Neural cell (in vitro differentiated cells): ENCODE measurements around the gene CCR6. TPM values are rescaled to one million over a fixed set of nuclear protein-coding genes. Genes with fewer than 3 reads are reported as not detected.

Experiments
- H2AFZ ChIP-seq: fragments of 200-600, 300-800 bp; sonication (generic), shearing (Covaris generic); 2 replicates; pipeline ENCODE4 v1.6.0; 2014; ENCODE audit warnings: low read depth, mild to moderate bottlenecking, antibody characterized with exemption, low read length, moderate library complexity
- H3F3A ChIP-seq: fragments of 200-600 bp; shearing (Covaris generic); 2 replicates; pipeline ENCODE4 v1.6.1; 2016; ENCODE audit warnings: mild to moderate bottlenecking, moderate library complexity, mixed read lengths, antibody characterized with exemption, low read length; ENCODE audit not compliant: insufficient read depth, poor library complexity, severe bottlenecking
- H3K27ac ChIP-seq: fragments of 200-600, 300-800 bp; sonication (generic), shearing (Covaris generic); 2 replicates; pipeline ENCODE4 v1.5.1; 2014; ENCODE audit warnings: mild to moderate bottlenecking, low read length, moderate library complexity
- H3K27me3 ChIP-seq: fragments of 300-800, 200-600 bp; sonication (generic), shearing (Covaris generic); 2 replicates; pipeline ENCODE4 v1.6.0; 2014; ENCODE audit warnings: mild to moderate bottlenecking, low read depth, low read length, moderate library complexity; ENCODE audit not compliant: insufficient read depth
- H3K36me3 ChIP-seq: fragments of 300-800, 200-600 bp; sonication (generic), shearing (Covaris generic); 2 replicates; pipeline ENCODE4 v1.5.1; 2014; ENCODE audit warnings: mild to moderate bottlenecking, antibody characterized with exemption, low read length, moderate library complexity; ENCODE audit not compliant: insufficient read depth
- H3K4me2 ChIP-seq: fragments of 300-800, 200-600 bp; sonication (generic), shearing (Covaris generic); 2 replicates; pipeline ENCODE4 v1.6.0; 2014; ENCODE audit warnings: mild to moderate bottlenecking, low read length
- H3K4me3 ChIP-seq: fragments of 300-800, 200-600 bp; sonication (generic), shearing (Covaris generic); 2 replicates; pipeline ENCODE4 v1.5.1; 2014; ENCODE audit warnings: mild to moderate bottlenecking, low read length, moderate library complexity
- H3K79me2 ChIP-seq: fragments of 200-600 bp; shearing (Covaris generic); replicated peaks from 2 replicates; pipeline ENCODE4 v1.6.0; 2014; ENCODE audit warnings: mild to moderate bottlenecking, low read length, moderate library complexity; ENCODE audit not compliant: insufficient read depth
- H3K9ac ChIP-seq: fragments of 300-800, 200-600 bp; sonication (generic), shearing (Covaris generic); 2 replicates; pipeline ENCODE4 v1.6.1; 2016; ENCODE audit warnings: mild to moderate bottlenecking, low read length, mixed read lengths
- H3K9me2 ChIP-seq: fragments of 200-600 bp; shearing (Covaris generic); 2 replicates; pipeline ENCODE4 v1.6.1; 2016; ENCODE audit warnings: mild to moderate bottlenecking, low read length, mixed read lengths; ENCODE audit not compliant: insufficient read depth
- H3K9me3 ChIP-seq: fragments of 200-600, 300-800 bp; sonication (generic), shearing (Covaris generic); 2 replicates; pipeline ENCODE4 v1.6.1; 2016; ENCODE audit warnings: mild to moderate bottlenecking, mixed run types, low read length, moderate library complexity, mixed read lengths
- H4K20me1 ChIP-seq: fragments of 200-600 bp; shearing (Covaris generic); 2 replicates; pipeline ENCODE4 v1.6.1; 2016; ENCODE audit warnings: mild to moderate bottlenecking, mixed run types; ENCODE audit not compliant: insufficient read depth
- CTCF ChIP-seq: fragments of 450-650 bp; IDR thresholded peaks from 2 replicates; pipeline ENCODE4 v1.5.1; 2014; ENCODE audit warnings: antibody characterized with exemption, mild to moderate bottlenecking, moderate library complexity; ENCODE audit not compliant: poor library complexity, severe bottlenecking
- EP300 ChIP-seq: fragments of 450-650 bp; conservative IDR thresholded peaks from 2 replicates; pipeline ENCODE4 v1.6.1; 2014; ENCODE audit warnings: antibody characterized with exemption, mild to moderate bottlenecking, moderate library complexity; ENCODE audit not compliant: poor library complexity, severe bottlenecking
- EZH2 ChIP-seq: fragments of 200-600, 300-800 bp; shearing (Covaris generic), sonication (generic); IDR thresholded peaks from 2 replicates; pipeline ENCODE4 v1.6.1; 2014; ENCODE audit warnings: antibody characterized with exemption, low read length, borderline replicate concordance, mild to moderate bottlenecking; ENCODE audit not compliant: insufficient read depth, poor library complexity, severe bottlenecking
- MXI1 ChIP-seq: fragments of 450-650 bp; conservative IDR thresholded peaks from 2 replicates; pipeline ENCODE4 v1.6.1; 2014; ENCODE audit warnings: antibody characterized with exemption, mild to moderate bottlenecking; ENCODE audit not compliant: poor library complexity, severe bottlenecking
- POLR2AphosphoS5 ChIP-seq: IDR thresholded peaks from 2 replicates; pipeline ENCODE4 v1.6.1; 2012
- RAD21 ChIP-seq: fragments of 450-650 bp; conservative IDR thresholded peaks from 2 replicates; pipeline ENCODE4 v1.6.1; 2014; ENCODE audit warnings: antibody characterized with exemption, mild to moderate bottlenecking, moderate library complexity
- REST ChIP-seq: IDR thresholded peaks from 2 replicates; pipeline ENCODE4 v1.6.1; 2012; ENCODE audit warnings: borderline replicate concordance
- SMC3 ChIP-seq: fragments of 450-650 bp; conservative IDR thresholded peaks from 2 replicates; pipeline ENCODE4 v1.6.1; 2014; ENCODE audit warnings: antibody characterized with exemption, mild to moderate bottlenecking, moderate library complexity; ENCODE audit not compliant: poor library complexity
- TAF1 ChIP-seq: IDR thresholded peaks from 2 replicates; pipeline ENCODE4 v1.6.1; 2012; ENCODE audit warnings: low read depth
- polyA plus RNA-seq: library from polyadenylated mRNA; depleted of rRNA; stranded (reverse); fragments of >200 nt; gene quantifications from 2 replicates; pipeline ENCODE4 v1.2.3, GENCODE V29; 2014

Gene CCR6
- polyA plus RNA-seq, 1 donor from 2014 or later = not detected

DNA sequence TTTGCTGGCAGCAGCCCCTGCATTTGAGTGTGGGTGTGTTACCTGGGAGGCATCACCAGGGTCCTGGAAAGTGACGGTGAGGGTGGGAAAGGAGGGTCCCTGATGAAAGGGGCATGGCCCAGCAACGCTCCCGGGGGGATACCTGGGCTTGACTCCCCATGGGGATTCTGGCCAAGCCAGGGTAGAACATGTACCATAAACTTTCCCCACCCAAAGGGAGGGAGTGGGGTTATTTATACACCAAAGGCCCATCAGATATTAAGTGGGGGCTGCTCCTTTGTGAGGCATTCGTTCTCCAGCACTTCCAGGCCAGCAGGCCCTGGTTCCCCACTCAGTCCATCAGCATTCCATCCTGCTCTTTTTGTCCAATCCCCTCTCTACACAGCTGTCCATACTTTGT, 20.6 kb upstream of the CCR6 start:
- Histone ChIP-seq H3K27ac (no peak overlapping the region), H3K4me2 (no peak overlapping the region), H3K9ac (no peak overlapping the region), H3K27me3 (no peaks in the 10 kb centered on the region), H2AFZ (no peak overlapping the region), H4K20me1 (no peaks in the 10 kb centered on the region), H3F3A (no peaks in the 10 kb centered on the region), H3K9me2 (no peaks in the 10 kb centered on the region), H3K9me3 (no peaks in the 10 kb centered on the region), H3K79me2 (no peaks in the 10 kb centered on the region), H3K36me3 (no peaks in the 10 kb centered on the region), H3K4me3 (no peak overlapping the region)
- TF ChIP-seq POLR2AphosphoS5 (no peak), TAF1 (no peak), REST (no peak), CTCF (no peak), SMC3 (no peak), EZH2 (no peak), EP300 (no peak), RAD21 (no peak), MXI1 (no peak)

- Histone ChIP-seq H3K9ac (no peak overlapping the region), H4K20me1 (no peaks in the 10 kb centered on the region), H3K9me2 (no peaks in the 10 kb centered on the region), H3K36me3 (no peaks in the 10 kb centered on the region), H3K9me3 (no peaks in the 10 kb centered on the region), H3K79me2 (no peaks in the 10 kb centered on the region), H3K27me3 (no peaks in the 10 kb centered on the region), H3K4me3 (no peak overlapping the region), H3K4me2 (no peak overlapping the region), H2AFZ (no peak overlapping the region), H3F3A (no peaks in the 10 kb centered on the region), H3K27ac (no peak overlapping the region)
- no peak for TF ChIP-seq SMC3
- no peak for TF ChIP-seq POLR2AphosphoS5
- TF ChIP-seq EP300 = no peak
Observed at GRCh38 chr6:167103041-167103891, 19.6 kb upstream of the CCR6 start.
